GM23338 (cell line): ENCODE measurements around the gene TAF4B. TPM values are rescaled to one million over a fixed set of nuclear protein-coding genes. Genes with fewer than 3 reads are reported as not detected.
"Not testable (repeated sequence)": the region's sequence is repeated elsewhere in the genome, so short reads cannot be mapped to it uniquely, and the experiment has no call there.

Experiments used
- ATAC-seq: fragments of 200-7000 bp; cut with Tn5 transposase; 3 replicates; pipeline ENCODE4 v1.9.1; 2020
- DNase-seq: peaks from one replicate; pipeline ENCODE4 v3.0.0-alpha.2; 2015; ENCODE audit warnings: low spot score
- H2AFZ ChIP-seq: fragments of 200-600 bp; sonication (generic); 2 replicates; pipeline ENCODE4 v1.8.0; 2016; ENCODE audit warnings: antibody characterized with exemption, mild to moderate bottlenecking, moderate library complexity
- H3F3A ChIP-seq: fragments of 200-600 bp; sonication (generic); replicated peaks from 2 replicates; pipeline ENCODE4 v1.8.0; 2017; ENCODE audit warnings: antibody characterized with exemption, mixed run types, low read depth
- H3K27ac ChIP-seq: fragments of 200-600 bp; sonication (generic); 2 replicates; pipeline ENCODE4 v1.6.1; 2016; ENCODE audit warnings: low read depth
- H3K27me3 ChIP-seq: fragments of 200-600 bp; sonication (generic); 2 replicates; pipeline ENCODE4 v1.8.0; 2016; ENCODE audit warnings: mild to moderate bottlenecking, mixed run types, moderate library complexity; ENCODE audit not compliant: insufficient read depth
- H3K36me3 ChIP-seq: fragments of 200-600 bp; sonication (generic); 2 replicates; pipeline ENCODE4 v1.8.0; 2016; ENCODE audit warnings: mild to moderate bottlenecking; ENCODE audit not compliant: insufficient read depth
- H3K4me1 ChIP-seq: fragments of 200-600 bp; sonication (generic); 2 replicates; pipeline ENCODE4 v1.8.0; 2016; ENCODE audit warnings: mild to moderate bottlenecking, moderate library complexity; ENCODE audit not compliant: insufficient read depth
- H3K4me2 ChIP-seq: fragments of 200-600 bp; sonication (generic); 2 replicates; pipeline ENCODE4 v1.7.1; 2017; ENCODE audit warnings: mixed run types
- H3K4me3 ChIP-seq: fragments of 200-600 bp; sonication (generic); 2 replicates; pipeline ENCODE4 v1.6.1; 2016; ENCODE audit warnings: mixed run types
- H3K79me2 ChIP-seq: fragments of 200-600 bp; sonication (generic); replicated peaks from 2 replicates; pipeline ENCODE4 v1.8.0; 2017; ENCODE audit warnings: mild to moderate bottlenecking; ENCODE audit not compliant: insufficient read depth
- H3K9me2 ChIP-seq: fragments of 200-600 bp; sonication (generic); 2 replicates; pipeline ENCODE4 v1.8.0; 2017; ENCODE audit not compliant: insufficient read depth
- H4K20me1 ChIP-seq: fragments of 200-600 bp; sonication (generic); replicated peaks from 2 replicates; pipeline ENCODE4 v1.8.0; 2017; ENCODE audit warnings: mild to moderate bottlenecking; ENCODE audit not compliant: insufficient read depth
- H3K27ac Mint-ChIP-seq: 2 replicates; pipeline ENCODE4 v1.8.0; 2020; ENCODE audit warnings: inconsistent platforms, mild to moderate bottlenecking, moderate library complexity, mixed read lengths
- H3K27me3 Mint-ChIP-seq: 3 replicates; pipeline ENCODE4 v1.8.0; 2022; ENCODE audit warnings: low read depth, mild to moderate bottlenecking, moderate library complexity, mixed read lengths, inconsistent platforms; ENCODE audit not compliant: insufficient read depth, poor library complexity
- H3K36me3 Mint-ChIP-seq: 3 replicates; pipeline ENCODE4 v1.8.0; 2021; ENCODE audit warnings: low read depth, mild to moderate bottlenecking, inconsistent platforms, moderate library complexity, mixed read lengths
- H3K4me1 Mint-ChIP-seq: 3 replicates; pipeline ENCODE4 v1.8.0; 2020; ENCODE audit warnings: mild to moderate bottlenecking, inconsistent platforms, mixed read lengths
- H3K4me3 Mint-ChIP-seq: 3 replicates; pipeline ENCODE4 v1.8.0; 2021; ENCODE audit warnings: moderate library complexity, mild to moderate bottlenecking, inconsistent platforms, mixed read lengths
- H3K9me3 Mint-ChIP-seq: 3 replicates; pipeline ENCODE4 v1.8.0; 2020; ENCODE audit warnings: moderate library complexity, mild to moderate bottlenecking, inconsistent platforms, mixed read lengths
- ETS1 ChIP-seq: IDR thresholded peaks from 2 replicates; pipeline ENCODE4 v1.6.1; 2016; ENCODE audit warnings: antibody characterized with exemption
- EZH2 ChIP-seq: fragments of 200-600 bp; sonication (generic); IDR thresholded peaks from one replicate; pipeline ENCODE4 v1.8.0; 2017; ENCODE audit warnings: antibody characterized with exemption, mild to moderate bottlenecking, low read depth; ENCODE audit not compliant: unreplicated experiment
- EZH2phosphoT487 ChIP-seq: fragments of 200-600 bp; sonication (generic); IDR thresholded peaks from one replicate; pipeline ENCODE4 v1.8.1; 2018; ENCODE audit warnings: antibody characterized with exemption; ENCODE audit not compliant: unreplicated experiment
- NANOG ChIP-seq: IDR thresholded peaks from 2 replicates; pipeline ENCODE4 v1.6.1; 2016; ENCODE audit warnings: antibody characterized with exemption, borderline replicate concordance
- POLR2AphosphoS5 ChIP-seq: IDR thresholded peaks from 2 replicates; pipeline ENCODE4 v1.6.1; 2016; ENCODE audit warnings: antibody characterized with exemption, low read depth
- STAT1 ChIP-seq: IDR thresholded peaks from one replicate; pipeline ENCODE4 v1.6.1; 2016; ENCODE audit warnings: antibody characterized with exemption; ENCODE audit not compliant: unreplicated experiment
- ZNF114 ChIP-seq: fragments of 250-450 bp; sonication (Bioruptor Pico); IDR thresholded peaks from 2 replicates; pipeline ENCODE4 v1.5.0; 2020; ENCODE audit warnings: mild to moderate bottlenecking, moderate library complexity
- ZNF331 ChIP-seq: fragments of 250-450 bp; sonication (Bioruptor Pico); IDR thresholded peaks from 2 replicates; pipeline ENCODE4 v1.5.0; 2020; ENCODE audit warnings: low read depth, mild to moderate bottlenecking, moderate library complexity
- polyA plus RNA-seq: library from polyadenylated mRNA; unstranded; fragments of >200 nt; fragmentation: Nextera tagmentation; extraction: Ambion mirVana; gene quantifications from 2 replicates; pipeline ENCODE4 v1.2.1, GENCODE V29; 2016
- total RNA-seq: library from RNA; depleted of rRNA; stranded (reverse); fragments of >200 nt; shearing (Covaris generic); gene quantifications from 2 replicates; pipeline ENCODE4 v1.2.3, GENCODE V29; 2014
- TF ChIP-seq, protein P1 (sequence below), 2 experiments: fragments of 200-600 bp in 1 of 2; sonication (generic) in 1 of 2; conservative IDR thresholded peaks; 2 replicates each; pipeline versions ENCODE4 v1.5.1 to v1.6.1; 2016 to 2017; ENCODE audit warnings: antibody characterized with exemption in 2 of 2, low read depth in 2 of 2, mild to moderate bottlenecking in 2 of 2, moderate library complexity in 1 of 2
- TF ChIP-seq, protein P2 (sequence below): IDR thresholded peaks from one replicate; pipeline ENCODE4 v1.6.1; 2018; ENCODE audit warnings: antibody characterized with exemption; ENCODE audit not compliant: unreplicated experiment

Gene TAF4B
- total and polyA plus RNA-seq, 2 experiments from 2014 or later: 9.4 to 27.3 TPM

DNA sequence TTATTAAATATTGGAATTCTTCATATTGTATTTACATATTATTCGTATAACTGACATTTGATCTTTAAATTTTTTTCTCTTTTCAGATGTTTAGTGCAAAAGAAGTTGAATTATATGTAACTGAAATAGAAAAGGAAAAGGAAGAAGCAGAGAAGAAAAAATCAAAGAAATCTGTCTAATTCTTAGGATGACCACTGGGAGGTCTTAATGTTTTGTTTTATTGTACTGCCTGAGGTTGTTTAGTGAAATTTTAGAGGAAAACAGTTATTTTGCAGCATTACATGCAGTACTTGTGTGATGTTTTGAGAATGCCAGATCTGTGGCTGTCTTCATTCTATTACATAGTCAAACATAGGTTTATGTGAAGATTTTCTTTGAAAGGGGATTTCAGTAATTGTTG lies 34.0 kb upstream of the TAF4B start (continued):
- TF ChIP-seq, protein P1, sequence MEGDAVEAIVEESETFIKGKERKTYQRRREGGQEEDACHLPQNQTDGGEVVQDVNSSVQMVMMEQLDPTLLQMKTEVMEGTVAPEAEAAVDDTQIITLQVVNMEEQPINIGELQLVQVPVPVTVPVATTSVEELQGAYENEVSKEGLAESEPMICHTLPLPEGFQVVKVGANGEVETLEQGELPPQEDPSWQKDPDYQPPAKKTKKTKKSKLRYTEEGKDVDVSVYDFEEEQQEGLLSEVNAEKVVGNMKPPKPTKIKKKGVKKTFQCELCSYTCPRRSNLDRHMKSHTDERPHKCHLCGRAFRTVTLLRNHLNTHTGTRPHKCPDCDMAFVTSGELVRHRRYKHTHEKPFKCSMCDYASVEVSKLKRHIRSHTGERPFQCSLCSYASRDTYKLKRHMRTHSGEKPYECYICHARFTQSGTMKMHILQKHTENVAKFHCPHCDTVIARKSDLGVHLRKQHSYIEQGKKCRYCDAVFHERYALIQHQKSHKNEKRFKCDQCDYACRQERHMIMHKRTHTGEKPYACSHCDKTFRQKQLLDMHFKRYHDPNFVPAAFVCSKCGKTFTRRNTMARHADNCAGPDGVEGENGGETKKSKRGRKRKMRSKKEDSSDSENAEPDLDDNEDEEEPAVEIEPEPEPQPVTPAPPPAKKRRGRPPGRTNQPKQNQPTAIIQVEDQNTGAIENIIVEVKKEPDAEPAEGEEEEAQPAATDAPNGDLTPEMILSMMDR (conservative IDR thresholded peaks at IDR 0.05; ENCODE audit: low read depth in 2 of 2): no peak
- no peak for TF ChIP-seq POLR2AphosphoS5
- TF ChIP-seq NANOG: no peak
- TF ChIP-seq EZH2phosphoT487: no peak
- no peak for TF ChIP-seq STAT1

DNA sequence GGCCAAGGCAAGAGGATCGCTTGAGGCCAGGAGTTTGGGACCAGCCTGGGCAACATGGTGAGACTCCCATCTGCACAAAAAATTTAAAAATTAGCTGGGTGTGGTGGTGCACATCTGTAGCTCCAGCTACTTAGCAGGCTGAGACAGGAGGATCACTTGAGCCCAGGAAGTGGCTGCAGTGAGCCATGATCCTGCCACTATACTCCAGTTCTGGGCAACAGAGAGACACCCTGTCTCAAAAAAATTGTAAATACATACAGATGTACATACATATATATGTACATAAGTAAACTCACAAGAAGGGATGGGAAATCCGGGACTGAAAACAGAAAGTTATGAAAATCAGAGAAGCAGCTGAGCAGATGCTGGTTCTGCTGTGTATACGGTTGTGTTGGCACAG lies 29.6 kb upstream of the TAF4B start:
- DNase-seq (no peak), ATAC-seq (no peak)
- no peaks in the 10 kb centered on the region for H3K9me2 ChIP-seq
- Mint-ChIP-seq H3K4me3 (no peak overlapping the region), H3K9me3 (peaks cover 7% of the 10 kb centered on the region; the same call in 2 of the 3 replicates), H3K36me3 (0 out of 3 replicates have a peak, but pooled peaks cover 3% of the 10 kb centered on the region), H3K27me3 (peaks cover 9% of the 10 kb centered on the region), H3K4me1 (no peaks in the 10 kb centered on the region), H3K27ac (no peak overlapping the region)
- no peak overlapping the region for H3K27ac ChIP-seq
- H2AFZ ChIP-seq: no peak overlapping the region
- H3K4me2 ChIP-seq: no peak overlapping the region
- H3K4me1 ChIP-seq: no peaks in the 10 kb centered on the region
- no peaks in the 10 kb centered on the region for H3K79me2 ChIP-seq
- no peaks in the 10 kb centered on the region for H3F3A ChIP-seq
- H4K20me1 ChIP-seq: no peaks in the 10 kb centered on the region
- no peaks in the 10 kb centered on the region for H3K27me3 ChIP-seq
- no peak overlapping the region for H3K4me3 ChIP-seq
- no peaks in the 10 kb centered on the region; the same call in 1 of the 2 replicates for H3K36me3 ChIP-seq
- TF ChIP-seq ZNF114 (CRISPR knock-in tag) (no peak), EZH2 (no peak), ETS1 (no peak), STAT1 (no peak), NANOG (no peak), ZNF331 (no peak), EZH2phosphoT487 (no peak)
- TF ChIP-seq, protein P2, sequence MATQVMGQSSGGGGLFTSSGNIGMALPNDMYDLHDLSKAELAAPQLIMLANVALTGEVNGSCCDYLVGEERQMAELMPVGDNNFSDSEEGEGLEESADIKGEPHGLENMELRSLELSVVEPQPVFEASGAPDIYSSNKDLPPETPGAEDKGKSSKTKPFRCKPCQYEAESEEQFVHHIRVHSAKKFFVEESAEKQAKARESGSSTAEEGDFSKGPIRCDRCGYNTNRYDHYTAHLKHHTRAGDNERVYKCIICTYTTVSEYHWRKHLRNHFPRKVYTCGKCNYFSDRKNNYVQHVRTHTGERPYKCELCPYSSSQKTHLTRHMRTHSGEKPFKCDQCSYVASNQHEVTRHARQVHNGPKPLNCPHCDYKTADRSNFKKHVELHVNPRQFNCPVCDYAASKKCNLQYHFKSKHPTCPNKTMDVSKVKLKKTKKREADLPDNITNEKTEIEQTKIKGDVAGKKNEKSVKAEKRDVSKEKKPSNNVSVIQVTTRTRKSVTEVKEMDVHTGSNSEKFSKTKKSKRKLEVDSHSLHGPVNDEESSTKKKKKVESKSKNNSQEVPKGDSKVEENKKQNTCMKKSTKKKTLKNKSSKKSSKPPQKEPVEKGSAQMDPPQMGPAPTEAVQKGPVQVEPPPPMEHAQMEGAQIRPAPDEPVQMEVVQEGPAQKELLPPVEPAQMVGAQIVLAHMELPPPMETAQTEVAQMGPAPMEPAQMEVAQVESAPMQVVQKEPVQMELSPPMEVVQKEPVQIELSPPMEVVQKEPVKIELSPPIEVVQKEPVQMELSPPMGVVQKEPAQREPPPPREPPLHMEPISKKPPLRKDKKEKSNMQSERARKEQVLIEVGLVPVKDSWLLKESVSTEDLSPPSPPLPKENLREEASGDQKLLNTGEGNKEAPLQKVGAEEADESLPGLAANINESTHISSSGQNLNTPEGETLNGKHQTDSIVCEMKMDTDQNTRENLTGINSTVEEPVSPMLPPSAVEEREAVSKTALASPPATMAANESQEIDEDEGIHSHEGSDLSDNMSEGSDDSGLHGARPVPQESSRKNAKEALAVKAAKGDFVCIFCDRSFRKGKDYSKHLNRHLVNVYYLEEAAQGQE: no peak
- TF ChIP-seq, protein P1 (conservative IDR thresholded peaks at IDR 0.05; ENCODE audit: low read depth in 2 of 2): no peak

GRCh38 chr18:26202001-26202400 lies 24.2 kb upstream of the TAF4B start:
- not testable (repeated sequence) for H3F3A ChIP-seq, H4K20me1 ChIP-seq, H3K4me2 ChIP-seq, H3K36me3 ChIP-seq, H3K27me3 Mint-ChIP-seq, H3K79me2 ChIP-seq, H3K9me3 Mint-ChIP-seq, ATAC-seq, H3K4me1 ChIP-seq, H3K4me1 Mint-ChIP-seq, H3K27me3 ChIP-seq, H3K4me3 ChIP-seq, DNase-seq, H3K9me2 ChIP-seq, H3K36me3 Mint-ChIP-seq, H3K27ac ChIP-seq, H3K27ac Mint-ChIP-seq, H3K4me3 Mint-ChIP-seq
- 0 out of 2 replicates have a peak overlapping the region, but pooled peaks have one; percentile 52 for H2AFZ ChIP-seq
